Endothelial cell of umbilical vein (primary cell): ENCODE measurements around the gene FRMPD1. TPM values are rescaled to one million over a fixed set of nuclear protein-coding genes. Genes with fewer than 3 reads are reported as not detected.
"Not testable (repeated sequence)": the region's sequence is repeated elsewhere in the genome, so short reads cannot be mapped to it uniquely, and the experiment has no call there.

Experiments
- BruUV-seq: library from RNA; stranded (reverse); fragments of 400-500 nt; replicated peaks from 2 replicates; lab custom pipeline; 2021; lab: Mats Ljungman, UMichigan
- CTCF ChIA-PET: fragments of 300-600, 350-600 bp; sonication (Branson Sonifier 250); formaldehyde crosslinking; loops from one replicate; lab custom pipeline; 2021; ENCODE audit warnings: antibody characterized with exemption, inconsistent platforms; lab: Charles Lee
- POLR2A ChIA-PET: fragments of 300-600, 350-600 bp; sonication (Branson Sonifier 250); formaldehyde crosslinking; loops from one replicate; lab custom pipeline; 2021; ENCODE audit warnings: antibody characterized with exemption, inconsistent platforms; lab: Charles Lee
- DNase-seq: peaks from one replicate; pipeline ENCODE4 v3.0.0-alpha.2; 2011; ENCODE audit warnings: low read depth, low spot score
- FAIRE-seq: peaks from 2 replicates; lab custom pipeline; 2011; peaks lifted over from hg19 to GRCh38; lab: Jason Lieb, UNC
- H2AFZ ChIP-seq: 2 replicates; pipeline ENCODE4 v1.6.0; 2012; ENCODE audit warnings: low read depth, low read length, control low read depth, inconsistent platforms
- H3K27ac ChIP-seq: 2 replicates; pipeline ENCODE4 v1.5.1; 2011; ENCODE audit warnings: low read depth, mild to moderate bottlenecking, control low read depth, low read length, moderate library complexity; ENCODE audit not compliant: insufficient read depth
- H3K27me3 ChIP-seq, 2 experiments: 2 replicates each; pipeline versions ENCODE4 v1.6.0 to v1.6.1; 2011; ENCODE audit warnings: low read length in 2 of 2, mixed read lengths in 1 of 2; ENCODE audit not compliant: control insufficient read depth in 2 of 2, insufficient read depth in 2 of 2
- H3K36me3 ChIP-seq, 2 experiments: 2 replicates in 1 of 2; 3 replicates in 1 of 2; pipeline ENCODE4 v1.5.1; 2011; ENCODE audit warnings: low read length in 2 of 2, mild to moderate bottlenecking in 1 of 2, moderate library complexity in 1 of 2; ENCODE audit not compliant: control insufficient read depth in 2 of 2, insufficient read depth in 2 of 2; ENCODE audit errors: extremely low read depth in 1 of 2
- H3K4me1 ChIP-seq: 3 replicates; pipeline ENCODE4 v1.5.1; 2011; ENCODE audit warnings: mild to moderate bottlenecking, low read length; ENCODE audit not compliant: control insufficient read depth, insufficient read depth; ENCODE audit errors: extremely low read depth
- H3K4me2 ChIP-seq: 2 replicates; pipeline ENCODE4 v1.6.1; 2011; ENCODE audit warnings: low read length, control low read depth, mixed read lengths; ENCODE audit not compliant: insufficient read depth
- H3K4me3 ChIP-seq, 3 experiments: fragments of 200-600 bp in 1 of 3; sonication (generic), shearing (Covaris generic) in 1 of 3; replicated peaks in 1 of 3; 2 replicates each; pipeline ENCODE4 v1.5.1; 2011 to 2016; ENCODE audit warnings: control low read depth in 3 of 3, low read length in 3 of 3, mild to moderate bottlenecking in 2 of 3, inconsistent platforms in 1 of 3, low read depth in 1 of 3, moderate library complexity in 1 of 3; ENCODE audit not compliant: insufficient read depth in 1 of 3
- H3K79me2 ChIP-seq: 2 replicates; pipeline ENCODE4 v1.6.0; 2012; ENCODE audit warnings: low read length, inconsistent platforms; ENCODE audit not compliant: control insufficient read depth, insufficient read depth
- H3K9ac ChIP-seq: replicated peaks from 2 replicates; pipeline ENCODE3; 2011; ENCODE audit warnings: low read length, control low read depth; ENCODE audit not compliant: insufficient read depth; ENCODE audit errors: extremely low read depth
- H3K9me1 ChIP-seq: replicated peaks from 3 replicates; pipeline ENCODE4 v1.6.0; 2011; ENCODE audit warnings: mild to moderate bottlenecking, low read length; ENCODE audit not compliant: control insufficient read depth, insufficient read depth; ENCODE audit errors: extremely low read depth
- H3K9me3 ChIP-seq: replicated peaks from 2 replicates; pipeline ENCODE4 v1.5.1; 2012; ENCODE audit warnings: low read length, inconsistent platforms; ENCODE audit not compliant: control insufficient read depth, insufficient read depth
- H4K20me1 ChIP-seq: replicated peaks from 2 replicates; pipeline ENCODE3; 2011; ENCODE audit warnings: mild to moderate bottlenecking, low read length; ENCODE audit not compliant: control insufficient read depth, insufficient read depth; ENCODE audit errors: extremely low read depth
- EZH2 ChIP-seq: IDR thresholded peaks from 2 replicates; pipeline ENCODE4 v1.6.1; 2012; ENCODE audit warnings: borderline replicate concordance, low read depth, mild to moderate bottlenecking, moderate library complexity, low read length, inconsistent platforms; ENCODE audit not compliant: severe bottlenecking
- FOS ChIP-seq: IDR thresholded peaks from 2 replicates; pipeline ENCODE4 v1.6.1; 2011; ENCODE audit warnings: mild to moderate bottlenecking, low read length, moderate library complexity, borderline replicate concordance; ENCODE audit not compliant: insufficient read depth
- GATA2 ChIP-seq: IDR thresholded peaks from 2 replicates; pipeline ENCODE4 v1.7.0; 2011; ENCODE audit warnings: low read depth, mild to moderate bottlenecking, moderate library complexity, mixed read lengths, low read length; ENCODE audit not compliant: insufficient read length, insufficient read depth
- JUN ChIP-seq: IDR thresholded peaks from 2 replicates; pipeline ENCODE4 v1.6.1; 2011; ENCODE audit warnings: borderline replicate concordance, low read depth; ENCODE audit not compliant: insufficient read length, insufficient read depth
- MYC ChIP-seq: IDR thresholded peaks from one replicate; pipeline ENCODE4 v1.6.1; 2011; ENCODE audit warnings: mild to moderate bottlenecking, low read depth, low read length
- POLR2A ChIP-seq: IDR thresholded peaks from 2 replicates; pipeline ENCODE4 v1.6.1; 2012; ENCODE audit warnings: low read depth, mild to moderate bottlenecking, control low read depth, low read length
- POLR2AphosphoS5 ChIP-seq: IDR thresholded peaks from 2 replicates; pipeline ENCODE4 v1.6.1; 2012; ENCODE audit warnings: low read depth, mild to moderate bottlenecking, control low read depth, low read length, moderate library complexity; ENCODE audit not compliant: insufficient read depth
- dilution Hi-C: fragments of 300-500 bp; cut with MboI; formaldehyde crosslinking; loops from one replicate; pipeline ENCODE4 v1.15.0; 2019; ENCODE audit warnings: low sequenced_read_pairs; ENCODE audit not compliant: extremely low pct_ligation_motif_present
- intact Hi-C: fragments of 100-400 bp; cut with micrococcal nuclease; formaldehyde crosslinking; loops from one replicate; pipeline ENCODE4 v1.10.0; 2022
- polyA plus RNA-seq, 4 experiments: library from polyadenylated mRNA; depleted of rRNA in 3 of 4; stranded (reverse) in 3 of 4; unstranded in 1 of 4; fragments of >200 nt; gene quantifications; 2 replicates each; pipeline versions ENCODE4 v1.2.1 to v1.2.3, GENCODE V29; 2011 to 2012; ENCODE audit warnings: missing spikeins in 1 of 4
- total RNA-seq: library from RNA; stranded (reverse); gene quantifications from 2 replicates; pipeline ENCODE4 v1.2.3, GENCODE V29; 2021
- TF ChIP-seq, protein P1 (sequence below), 2 donors: IDR thresholded peaks; 1 replicate in 1 of 2; 2 replicates in 1 of 2; pipeline ENCODE4 v1.5.1; 2011; ENCODE audit warnings: low read length in 2 of 2, mild to moderate bottlenecking in 2 of 2, moderate library complexity in 2 of 2, control low read depth in 1 of 2, inconsistent platforms in 1 of 2, low read depth in 1 of 2; ENCODE audit not compliant: insufficient read depth in 1 of 2; ENCODE audit errors: extremely low read depth in 1 of 2
- TF ChIP-seq, protein P2 (sequence below): IDR thresholded peaks from 2 replicates; pipeline ENCODE4 v1.6.1; 2011; ENCODE audit not compliant: insufficient read depth, insufficient read length

FRMPD1 gene
- total and polyA plus RNA-seq, 2 donors (not counting 3 experiments of a cell fraction or from before 2014, with no cell fraction given) = not detected

DNA sequence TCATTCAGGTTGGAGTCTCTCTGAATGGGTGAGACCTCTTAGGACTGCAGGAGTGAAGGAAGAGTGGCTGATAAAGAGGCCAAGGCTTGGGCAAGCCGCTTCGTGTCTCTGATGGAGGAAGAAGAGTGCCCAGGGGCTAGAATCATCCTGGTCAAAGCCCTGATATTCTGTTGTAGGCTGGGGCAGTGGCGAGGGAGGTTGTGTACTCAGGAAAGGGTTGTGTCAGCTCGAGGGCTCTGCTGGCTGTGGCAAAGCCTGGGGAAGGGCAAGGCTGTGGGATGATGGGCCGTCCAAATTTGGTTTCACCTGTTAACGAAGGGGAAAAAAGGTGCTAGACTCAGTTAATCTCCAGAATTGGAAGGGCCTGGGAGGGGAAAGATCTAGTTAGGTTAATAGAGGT lies 100.4 kb downstream of the FRMPD1 start:
- POLR2A ChIA-PET = no interaction called here
- H3K4me3 ChIP-seq = no peak overlapping the region
- CTCF ChIA-PET = interaction anchor here (3.8 kb wide), 1 partner anchor 513 kb away, joined by 21 read pairs; no protein-coding TSS in a partner anchor
- H2AFZ ChIP-seq = no peak overlapping the region
- DNase-seq (no peak), FAIRE-seq (no peak)
- intact Hi-C loops = loop anchor here (5.0 kb wide), 1 partner anchor 169 kb away; no protein-coding TSS in a partner anchor
- H3K36me3 ChIP-seq = no peaks in the 10 kb centered on the region
- BruUV-seq = no TSS peak
- no peaks in the 10 kb centered on the region for H3K9me3 ChIP-seq
- H3K79me2 ChIP-seq = peaks cover 7% of the 10 kb centered on the region
- H3K4me1 ChIP-seq = peaks cover 10% of the 10 kb centered on the region
- H4K20me1 ChIP-seq = no peaks in the 10 kb centered on the region
- H3K27me3 ChIP-seq = peaks cover 0 to 6% of the 10 kb centered on the region in 2 experiments
- H3K4me2 ChIP-seq = no peak overlapping the region
- no peaks in the 10 kb centered on the region for H3K9me1 ChIP-seq
- H3K27ac ChIP-seq = no peak overlapping the region
- TF ChIP-seq POLR2AphosphoS5 (no peak), GATA2 (no peak), EZH2 (no peak), MYC (no peak), JUN (no peak), FOS (no peak), POLR2A (no peak)
- TF ChIP-seq, protein P1, sequence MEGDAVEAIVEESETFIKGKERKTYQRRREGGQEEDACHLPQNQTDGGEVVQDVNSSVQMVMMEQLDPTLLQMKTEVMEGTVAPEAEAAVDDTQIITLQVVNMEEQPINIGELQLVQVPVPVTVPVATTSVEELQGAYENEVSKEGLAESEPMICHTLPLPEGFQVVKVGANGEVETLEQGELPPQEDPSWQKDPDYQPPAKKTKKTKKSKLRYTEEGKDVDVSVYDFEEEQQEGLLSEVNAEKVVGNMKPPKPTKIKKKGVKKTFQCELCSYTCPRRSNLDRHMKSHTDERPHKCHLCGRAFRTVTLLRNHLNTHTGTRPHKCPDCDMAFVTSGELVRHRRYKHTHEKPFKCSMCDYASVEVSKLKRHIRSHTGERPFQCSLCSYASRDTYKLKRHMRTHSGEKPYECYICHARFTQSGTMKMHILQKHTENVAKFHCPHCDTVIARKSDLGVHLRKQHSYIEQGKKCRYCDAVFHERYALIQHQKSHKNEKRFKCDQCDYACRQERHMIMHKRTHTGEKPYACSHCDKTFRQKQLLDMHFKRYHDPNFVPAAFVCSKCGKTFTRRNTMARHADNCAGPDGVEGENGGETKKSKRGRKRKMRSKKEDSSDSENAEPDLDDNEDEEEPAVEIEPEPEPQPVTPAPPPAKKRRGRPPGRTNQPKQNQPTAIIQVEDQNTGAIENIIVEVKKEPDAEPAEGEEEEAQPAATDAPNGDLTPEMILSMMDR (IDR thresholded peaks at IDR 0.05; ENCODE audit: extremely low read depth in 1 of 2, insufficient read depth in 1 of 2, low read depth in 1 of 2, low read length in 2 of 2) = no peak
- TF ChIP-seq, protein P2, sequence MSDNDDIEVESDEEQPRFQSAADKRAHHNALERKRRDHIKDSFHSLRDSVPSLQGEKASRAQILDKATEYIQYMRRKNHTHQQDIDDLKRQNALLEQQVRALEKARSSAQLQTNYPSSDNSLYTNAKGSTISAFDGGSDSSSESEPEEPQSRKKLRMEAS = no peak
- dilution Hi-C loops = no loop called here
- no peak overlapping the region for H3K9ac ChIP-seq

DNA sequence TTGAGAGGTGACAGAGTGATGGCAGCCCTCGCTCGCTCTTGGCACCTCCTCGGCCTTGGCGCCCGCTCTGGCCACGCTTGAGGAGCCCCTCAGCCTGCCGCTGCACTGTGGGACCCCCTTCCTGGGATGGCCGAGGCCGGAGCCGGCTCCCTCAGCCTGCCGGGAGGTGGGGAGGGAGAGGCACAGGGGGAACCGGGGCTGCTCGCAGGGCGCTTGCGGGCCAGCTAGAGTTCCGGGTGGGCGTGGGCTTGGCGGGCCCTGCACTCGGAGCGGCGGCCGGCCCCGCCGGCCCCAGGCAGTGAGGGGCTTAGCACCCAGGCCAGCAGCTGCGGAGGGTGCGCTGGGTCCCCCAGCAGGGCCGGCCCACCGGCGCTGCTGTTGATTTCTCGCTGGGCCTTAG lies 101.0 kb downstream of the FRMPD1 start:
- H3K4me2 ChIP-seq, FAIRE-seq, H3K9me1 ChIP-seq, CTCF ChIA-PET, H2AFZ ChIP-seq, H3K36me3 ChIP-seq, H3K27ac ChIP-seq, dilution Hi-C loops, H3K9me3 ChIP-seq, BruUV-seq, H3K79me2 ChIP-seq, H4K20me1 ChIP-seq, H3K4me1 ChIP-seq, H3K4me3 ChIP-seq, DNase-seq, POLR2A ChIA-PET, H3K27me3 ChIP-seq, H3K9ac ChIP-seq: not testable (repeated sequence)
- intact Hi-C loops = loop anchor here (2.0 to 5.0 kb wide), 3 partner anchors 33 to 169 kb away; partner anchors contain the start of genes DCAF10 and EXOSC3

DNA sequence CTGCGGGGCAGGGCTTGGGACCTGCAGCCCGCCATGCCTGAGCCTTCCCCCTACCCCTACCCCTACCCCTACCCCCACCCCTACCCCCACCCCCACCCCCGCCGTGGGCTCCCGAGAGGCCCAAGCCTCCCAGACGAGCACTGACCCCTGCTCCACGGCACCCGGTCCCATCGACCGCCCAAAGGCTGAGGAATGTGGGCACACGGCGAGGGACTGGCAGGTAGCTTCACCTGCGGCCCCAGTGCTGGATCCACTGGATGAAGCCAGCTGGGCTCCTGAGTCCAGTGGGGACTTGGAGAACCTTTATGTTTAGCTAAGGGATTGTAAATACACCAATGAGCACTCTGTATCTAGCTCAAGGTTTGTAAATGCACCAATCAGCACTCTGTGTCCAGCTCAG lies 101.4 kb downstream of the FRMPD1 start:
- H3K9me1 ChIP-seq, H3K4me1 ChIP-seq, POLR2A ChIA-PET, H3K27me3 ChIP-seq, H4K20me1 ChIP-seq, BruUV-seq, DNase-seq, dilution Hi-C loops, CTCF ChIA-PET, H3K79me2 ChIP-seq, H3K4me2 ChIP-seq, FAIRE-seq, H2AFZ ChIP-seq, H3K9ac ChIP-seq, H3K27ac ChIP-seq, H3K36me3 ChIP-seq, H3K9me3 ChIP-seq, H3K4me3 ChIP-seq: not testable (repeated sequence)
- intact Hi-C loops = loop anchor here (2.0 to 5.0 kb wide), 3 partner anchors 33 to 170 kb away; partner anchors contain the start of genes DCAF10 and EXOSC3
